A549 (cell line): ENCODE measurements around the gene FGF8. TPM values are rescaled to one million over a fixed set of nuclear protein-coding genes. Genes with fewer than 3 reads are reported as not detected.

Experiments used
- ATAC-seq, 2 experiments: fragments of 200-7000 bp in 1 of 2; fragments of >200 bp in 1 of 2; cut with Nextera tagmentation in 1 of 2; cut with Tn5 transposase in 1 of 2; 3 replicates each; pipeline versions ENCODE4 v1.8.0 to v1.9.1; 2018 to 2020; ENCODE audit warnings: mild to moderate bottlenecking in 1 of 2, moderate library complexity in 1 of 2
- CTCF ChIA-PET: fragments of 300-600 bp; sonication (Branson Sonifier 250); formaldehyde crosslinking; extraction: SDS; loops from one replicate; lab custom pipeline; 2021; ENCODE audit warnings: antibody characterized with exemption, inconsistent platforms; lab: Yijun Ruan, JAX
- POLR2A ChIA-PET: fragments of 350-600 bp; formaldehyde crosslinking; extraction: SDS; loops from one replicate; lab custom pipeline; 2021; ENCODE audit warnings: antibody characterized with exemption, inconsistent platforms; lab: Yijun Ruan, JAX
- DNase-seq, 2 experiments: peaks; one replicate each; pipeline versions ENCODE4 v3.0.0 to v3.0.0-alpha.2; 2011 to 2016; ENCODE audit warnings: low read depth in 1 of 2, low spot score in 1 of 2
- FAIRE-seq: peaks from 2 replicates; lab custom pipeline; 2011; peaks lifted over from hg19 to GRCh38; lab: Jason Lieb, UNC
- H3K27ac ChIP-seq, 2 experiments: fragments of >200 bp; sonication (Bioruptor Twin); formaldehyde crosslinking; 3 replicates each; pipeline ENCODE4 v1.5.1; 2016 to 2017
- H3K4me1 ChIP-seq: fragments of >200 bp; sonication (Bioruptor Twin); formaldehyde crosslinking; 3 replicates; pipeline ENCODE4 v1.6.1; 2016
- H3K4me2 ChIP-seq: fragments of >200 bp; sonication (Bioruptor Twin); formaldehyde crosslinking; 3 replicates; pipeline ENCODE4 v1.6.1; 2016
- H3K4me3 ChIP-seq: fragments of >200 bp; sonication (Bioruptor Twin); formaldehyde crosslinking; 3 replicates; pipeline ENCODE4 v1.5.1; 2016
- H3K9me3 ChIP-seq: fragments of >200 bp; sonication (Bioruptor Twin); formaldehyde crosslinking; 3 replicates; pipeline ENCODE4 v1.6.1; 2016
- ATOH8 ChIP-seq: fragments of 250-450 bp; sonication (Bioruptor Pico); IDR thresholded peaks from 2 replicates; pipeline ENCODE4 v1.5.0; 2020; ENCODE audit warnings: low read depth, mild to moderate bottlenecking, moderate library complexity
- BCL3 ChIP-seq: fragments of >200 bp; sonication (Bioruptor Twin); formaldehyde crosslinking; IDR thresholded peaks from 3 replicates; pipeline ENCODE4 v1.6.1; 2016
- CBX2 ChIP-seq: fragments of 200-600 bp; sonication (generic); IDR thresholded peaks from 2 replicates; pipeline ENCODE4 v1.6.1; 2016; ENCODE audit warnings: low read depth, mild to moderate bottlenecking, borderline replicate concordance
- CEBPB ChIP-seq, 2 experiments: fragments of >200 bp in 1 of 2; sonication (Bioruptor Twin) in 1 of 2; formaldehyde crosslinking in 1 of 2; IDR thresholded peaks; 2 replicates each; pipeline ENCODE4 v1.6.1; 2012 to 2016
- CHD4 ChIP-seq: fragments of 200-600 bp; sonication (generic); IDR thresholded peaks from 2 replicates; pipeline ENCODE4 v1.6.1; 2016; ENCODE audit warnings: antibody characterized with exemption, mild to moderate bottlenecking, borderline replicate concordance
- EHF ChIP-seq: fragments of 250-450 bp; sonication (Bioruptor Pico); IDR thresholded peaks from 2 replicates; pipeline ENCODE4 v1.5.0; 2020; ENCODE audit warnings: mild to moderate bottlenecking
- ELK1 ChIP-seq: fragments of 150-350 bp; IDR thresholded peaks from 2 replicates; pipeline ENCODE4 v1.6.1; 2014; ENCODE audit warnings: low read depth, mild to moderate bottlenecking, low read length
- FOXS1 ChIP-seq: fragments of 250-450 bp; sonication (Bioruptor Pico); IDR thresholded peaks from 2 replicates; pipeline ENCODE4 v1.5.0; 2020; ENCODE audit warnings: mild to moderate bottlenecking, moderate library complexity
- HES2 ChIP-seq: fragments of >200 bp; sonication (Bioruptor Twin); formaldehyde crosslinking; IDR thresholded peaks from 2 replicates; pipeline ENCODE4 v1.6.1; 2016
- HOXA7 ChIP-seq: fragments of 250-450 bp; sonication (Bioruptor Pico); IDR thresholded peaks from 2 replicates; pipeline ENCODE4 v1.5.0; 2020; ENCODE audit warnings: mild to moderate bottlenecking, moderate library complexity
- KDM5A ChIP-seq: fragments of 200-600 bp; sonication (generic); IDR thresholded peaks from 2 replicates; pipeline ENCODE4 v1.6.1; 2016; ENCODE audit warnings: antibody characterized with exemption, mild to moderate bottlenecking
- MAX ChIP-seq: IDR thresholded peaks from 2 replicates; pipeline ENCODE4 v1.6.1; 2012
- MAZ ChIP-seq: fragments of 150-350 bp; IDR thresholded peaks from 2 replicates; pipeline ENCODE4 v1.6.1; 2014; ENCODE audit warnings: antibody characterized with exemption, low read depth, low read length, borderline replicate concordance
- MYC ChIP-seq: IDR thresholded peaks from 2 replicates; pipeline ENCODE4 v1.6.1; 2012; ENCODE audit warnings: mild to moderate bottlenecking, inconsistent platforms, low read length, improper control_type of control experiment, borderline replicate concordance
- PHF8 ChIP-seq: fragments of 200-600 bp; sonication (generic); IDR thresholded peaks from 2 replicates; pipeline ENCODE4 v1.6.1; 2016; ENCODE audit warnings: low read depth, mild to moderate bottlenecking, antibody characterized with exemption, moderate library complexity, borderline replicate concordance
- POLR2A ChIP-seq: IDR thresholded peaks from 2 replicates; pipeline ENCODE4 v1.6.1; 2012; ENCODE audit warnings: mild to moderate bottlenecking, low read length
- RFX5 ChIP-seq: fragments of 450-650 bp; IDR thresholded peaks from 2 replicates; pipeline ENCODE4 v1.7.1; 2014; ENCODE audit warnings: antibody characterized with exemption, mild to moderate bottlenecking, moderate library complexity
- ZC3H11A ChIP-seq: fragments of 450-650 bp; IDR thresholded peaks from 2 replicates; pipeline ENCODE4 v1.6.1; 2014; ENCODE audit warnings: antibody characterized with exemption, mild to moderate bottlenecking
- ZNF302 ChIP-seq: fragments of 250-450 bp; sonication (Bioruptor Pico); IDR thresholded peaks from 2 replicates; pipeline ENCODE4 v1.9.0; 2021; ENCODE audit warnings: inconsistent platforms, mild to moderate bottlenecking, moderate library complexity
- ZSCAN20 ChIP-seq: fragments of 250-450 bp; sonication (Bioruptor Pico); IDR thresholded peaks from 2 replicates; pipeline ENCODE4 v1.8.0; 2022; ENCODE audit warnings: mild to moderate bottlenecking, moderate library complexity
- WGBS: methylation state at CpG from one replicate; pipeline ENCODE4 v1.1.6; 2017; ENCODE audit errors: missing lambda C conversion rate; 5-methylcytosine and 5-hydroxymethylcytosine counted together
- polyA plus RNA-seq, 4 experiments: library from polyadenylated mRNA; depleted of rRNA in 3 of 4; stranded (reverse); fragments of >200 nt; fragmentation: RNase III in 1 of 4; extraction: RNeasy Plus Mini Kit Qiagen cat#74134 plus additional on column Dnase treatment in 1 of 4; gene quantifications; 2 replicates in 3 of 4; 3 replicates in 1 of 4; pipeline ENCODE4 v1.2.3, GENCODE V29; 2011 to 2017

FGF8 gene
- polyA plus RNA-seq, 2 of the 4 experiments (the other 2 are of a cell fraction) = 0.12 TPM; not detected in 1

- Histone ChIP-seq H3K9me3 (no peaks in the 10 kb centered on the region), H3K4me2 (no peak overlapping the region), H3K4me3 (no peak overlapping the region), H3K4me1 (no peaks in the 10 kb centered on the region), H3K27ac (no peak overlapping the region)
- TF ChIP-seq CBX2 = no peak
- TF ChIP-seq HES2 = no peak
- DNase-seq (no peak), ATAC-seq (no peak), FAIRE-seq (no peak)
- 78% methylated on average over 5 of the region's 5 CpGs for WGBS
- ChIA-PET POLR2A (no interaction called here), CTCF (interaction anchor here (1.0 to 1.7 kb wide), 6 partner anchors 10 to 549 kb away, joined by 3 to 4 read pairs (median 4); no protein-coding TSS in a partner anchor)
Observed at GRCh38 chr10:101762736-101763135, 13.2 kb downstream of the FGF8 start.

GRCh38 chr10:101761226-101761625 is 14.7 kb downstream of the FGF8 start:
- Histone ChIP-seq H3K4me3 (no peak overlapping the region), H3K9me3 (no peaks in the 10 kb centered on the region)
- POLR2A ChIA-PET = no interaction called here
- ATAC-seq (no peak), DNase-seq (no peak)
- no peak for TF ChIP-seq FOXS1
- no peak for TF ChIP-seq ZNF302
- TF ChIP-seq, all 56 proteins: peak for 0
- no peak overlapping the region for H3K27ac ChIP-seq
- H3K4me2 ChIP-seq = no peak overlapping the region
- WGBS = 53% methylated on average over 9 of the region's 9 CpGs
- FAIRE-seq = no peak
- no peaks in the 10 kb centered on the region for H3K4me1 ChIP-seq
- CTCF ChIA-PET = interaction anchor here (1.7 kb wide), 1 partner anchor 9 kb away, joined by 3 read pairs; no protein-coding TSS in a partner anchor

GRCh38 chr10:101760510-101760909 is 15.4 kb downstream of the FGF8 start:
- ATAC-seq (no peak), FAIRE-seq (no peak)
- CTCF ChIA-PET = interaction anchor here (0.7 to 1.3 kb wide), 2 partner anchors 12 to 546 kb away, joined by 3 to 6 read pairs; no protein-coding TSS in a partner anchor

More at GRCh38 chr10:101760510-101760909, 15.4 kb downstream of the FGF8 start:
- TF ChIP-seq MYC (no peak), ZNF302 (no peak), PHF8 (no peak), EHF (CRISPR knock-in tag) (no peak), CEBPB (IDR thresholded peaks at IDR 0.05) (no peak), BCL3 (no peak), CHD4 (no peak), HES2 (no peak), MAX (no peak), ELK1 (no peak), HOXA7 (CRISPR knock-in tag) (no peak), ZSCAN20 (CRISPR knock-in tag) (no peak), ZC3H11A (no peak), POLR2A (no peak), MAZ (no peak), KDM5A (no peak), RFX5 (no peak), ATOH8 (CRISPR knock-in tag) (no peak), FOXS1 (no peak)
- H3K9me3 ChIP-seq = no peaks in the 10 kb centered on the region
- no peak overlapping the region for H3K4me3 ChIP-seq
- H3K4me2 ChIP-seq = no peak overlapping the region
- no peaks in the 10 kb centered on the region for H3K4me1 ChIP-seq
- no peak overlapping the region for H3K27ac ChIP-seq
- 62% methylated on average over 3 of the region's 3 CpGs for WGBS
- POLR2A ChIA-PET = no interaction called here
- no peak for DNase-seq
